Keratinocyte (primary cell): Measurements from ENCODE around the gene UFD1.

ENCODE experiments used
- CTCF ChIP-seq, 3 experiments: IDR thresholded peaks in 1 of 3; conservative IDR thresholded peaks in 1 of 3; optimal IDR thresholded peaks in 1 of 3; 2 replicates in 2 of 3; 3 replicates in 1 of 3; pipeline versions ENCODE3 to v1.5.1; 2011; ENCODE audit warnings: low read length in 3 of 3, mild to moderate bottlenecking in 3 of 3, moderate library complexity in 2 of 3, control low read depth in 1 of 3, inconsistent platforms in 1 of 3; ENCODE audit not compliant: insufficient read depth in 2 of 3; ENCODE audit errors: extremely low read depth in 1 of 3
- EZH2 ChIP-seq: IDR thresholded peaks from one replicate; pipeline ENCODE4 v1.6.1; 2012; ENCODE audit warnings: inconsistent platforms, mild to moderate bottlenecking, low read length, moderate library complexity

- no peak for TF ChIP-seq EZH2
- TF ChIP-seq CTCF (optimal IDR thresholded peaks at IDR 0.05 in 1 of 3, IDR thresholded peaks at IDR 0.05 in 1 of 3, conservative IDR thresholded peaks at IDR 0.05 in 1 of 3; ENCODE audit: extremely low read depth in 1 of 3, insufficient read depth in 2 of 3, low read length in 3 of 3): no peak
Measured at GRCh38 chr22:19492504-19493174, 13.6 kb upstream of the UFD1 start.
